Epithelial cell of umbilical artery (primary cell): ENCODE measurements around the gene AADACL4. TPM values are rescaled to one million over a fixed set of nuclear protein-coding genes. Genes with fewer than 3 reads are reported as not detected.

Experiments
- total RNA-seq: library from RNA; depleted of rRNA; stranded (reverse); fragments of >200 nt; gene quantifications from 2 replicates; pipeline ENCODE4 v1.2.3, GENCODE V29; 2014

The AADACL4 gene
- not detected in 2 replicates for total RNA-seq

DNA sequence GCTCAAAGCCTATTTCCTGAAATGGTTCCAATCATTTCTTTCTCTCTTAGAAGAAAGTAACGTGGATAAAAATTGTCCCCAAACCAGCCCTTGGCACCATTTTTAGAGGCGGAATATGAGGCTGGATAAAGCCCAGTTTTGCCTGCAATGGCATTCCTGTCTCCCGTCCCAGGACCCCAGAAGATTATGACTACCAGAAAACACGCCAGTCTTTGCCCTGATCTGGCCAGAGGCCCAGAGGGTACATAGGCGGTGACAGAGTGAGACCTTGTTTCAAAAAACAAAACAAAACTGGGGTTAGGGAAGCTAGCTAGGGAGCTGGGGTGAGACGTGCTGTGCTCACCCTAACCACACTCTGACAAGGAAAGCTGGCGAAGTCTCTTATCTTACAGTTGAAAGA lies at the start of gene AADACL4:
TSS of gene AADACL4 (plus strand) at position 301 of the 400 bp plus-strand sequence. CDS start 462 bp downstream, outside the sequence.

DNA sequence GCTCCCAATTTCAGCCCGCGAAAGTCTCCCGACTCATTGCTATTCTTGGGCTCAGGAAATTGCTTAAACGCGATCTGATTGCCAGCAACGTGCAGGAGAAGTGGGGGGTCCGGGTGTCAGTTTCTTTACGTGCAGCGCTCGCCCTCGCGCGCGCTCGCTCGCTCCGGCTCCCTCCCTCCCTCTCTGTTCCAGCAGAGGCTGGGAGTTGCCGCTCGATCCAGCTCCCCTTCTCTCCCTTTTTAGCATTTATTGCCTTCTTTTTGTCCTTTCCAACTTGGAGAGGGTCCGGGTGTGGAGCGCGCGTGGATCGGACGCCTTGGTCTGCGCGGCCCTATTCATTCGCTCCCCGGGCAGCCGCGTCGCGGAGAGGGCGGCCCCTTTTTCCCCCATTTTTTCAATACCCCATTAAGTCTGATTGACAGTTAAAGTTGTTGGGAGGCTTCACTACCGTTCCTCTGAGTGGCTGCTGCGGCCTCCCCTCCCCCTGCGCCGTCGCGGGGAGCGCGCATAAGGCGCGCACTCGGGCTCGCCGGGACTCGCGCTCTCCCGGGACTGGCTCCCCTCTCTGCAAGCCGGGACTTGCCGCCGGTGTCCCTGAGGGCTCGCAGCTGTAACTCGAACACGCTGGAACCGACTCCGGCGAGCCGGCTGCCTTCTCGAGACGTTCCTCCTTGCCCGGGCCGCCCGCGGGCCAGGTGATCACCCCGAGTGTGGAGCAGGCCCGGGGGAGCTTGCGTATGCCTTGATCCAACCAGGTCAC lies 25.8 kb upstream of the AADACL4 start, which contains the start of gene DHRS3:
TSS of gene DHRS3 (minus strand) at position 310 of the 760 bp plus-strand sequence. CDS start 862 bp downstream, outside the sequence.

DNA sequence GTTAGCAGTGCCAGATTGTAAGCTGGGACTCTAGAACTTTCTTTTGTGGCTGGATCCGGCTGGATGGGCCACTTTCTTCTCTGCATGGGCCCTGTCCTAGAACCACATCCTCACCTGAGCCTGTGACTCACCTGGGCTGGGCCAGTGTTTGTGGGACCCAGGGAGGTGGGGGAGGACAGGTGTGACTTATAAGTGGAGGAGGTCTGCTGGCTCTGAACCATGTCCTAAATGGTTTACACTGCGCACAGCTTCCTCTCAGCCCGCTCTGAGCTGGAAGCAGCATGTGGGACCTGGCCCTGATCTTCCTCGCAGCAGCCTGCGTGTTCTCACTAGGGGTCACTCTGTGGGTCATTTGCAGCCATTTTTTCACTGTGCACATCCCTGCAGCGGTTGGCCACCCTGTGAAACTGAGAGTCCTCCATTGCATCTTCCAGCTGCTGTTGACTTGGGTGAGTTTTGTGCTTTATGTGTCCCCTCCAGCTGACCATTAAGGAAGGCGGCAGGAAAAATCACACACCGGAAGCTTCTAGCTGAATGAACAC lies 72.1 kb downstream of the AADACL4 start, which contains the start of gene AADACL3:
TSS of gene AADACL3 (plus strand) at position 215 of the 542 bp plus-strand sequence. CDS start at position 282, 67 bp downstream.

Other genes with a start within 250 kb of the AADACL4 start
- gene DHRS3, start 25.9 kb upstream of the AADACL4 start, total RNA-seq, result 25.0 and 33.7 TPM in 2 replicates
- gene AADACL3, start 72.0 kb downstream of the AADACL4 start, total RNA-seq, result not detected in 2 replicates
- gene CFAP107, start 102.1 kb downstream of the AADACL4 start, total RNA-seq, result not detected in 2 replicates
- gene PRAMEF12, start 129.7 kb downstream of the AADACL4 start, total RNA-seq, result not detected in 2 replicates
- not detected in 2 replicates for gene PRAMEF1, start 147.3 kb downstream of the AADACL4 start, total RNA-seq
- not detected in 2 replicates for gene PRAMEF11, start 187.3 kb downstream of the AADACL4 start, total RNA-seq
- not detected in 2 replicates for gene HNRNPCL1, start 204.6 kb downstream of the AADACL4 start, total RNA-seq
- not detected in 2 replicates for gene PRAMEF2, start 213.0 kb downstream of the AADACL4 start, total RNA-seq
- not detected in 2 replicates for gene PRAMEF4, start 242.1 kb downstream of the AADACL4 start, total RNA-seq